Caco-2 (cell line): ENCODE measurements around the gene SREBF1. TPM values are rescaled to one million over a fixed set of nuclear protein-coding genes. Genes with fewer than 3 reads are reported as not detected.

Experiments
- BruUV-seq: library from RNA; stranded (reverse); fragments of 400-500 nt; replicated peaks from 2 replicates; lab custom pipeline; 2021; lab: Mats Ljungman, UMichigan
- CTCF ChIA-PET: fragments of 300-600 bp; sonication (Branson Sonifier 250); formaldehyde crosslinking; loops from one replicate; lab custom pipeline; 2022; ENCODE audit warnings: antibody characterized with exemption; lab: Charles Lee
- POLR2A ChIA-PET: fragments of 300-600 bp; sonication (Branson Sonifier 250); formaldehyde crosslinking; loops from one replicate; lab custom pipeline; 2022; ENCODE audit warnings: antibody characterized with exemption; lab: Charles Lee
- DNase-seq, 2 experiments: peaks; one replicate each; pipeline versions ENCODE4 v3.0.0 to v3.0.0-alpha.2; 2020 to 2022
- H3K27me3 ChIP-seq: replicated peaks from 2 replicates; pipeline ENCODE4 v1.6.0; 2011; ENCODE audit warnings: low read length; ENCODE audit not compliant: control insufficient read depth, insufficient read depth
- H3K36me3 ChIP-seq: 2 replicates; pipeline ENCODE4 v1.5.1; 2011; ENCODE audit warnings: low read length; ENCODE audit not compliant: control insufficient read depth, insufficient read depth
- H3K4me1 ChIP-seq: fragments of 250-450 bp; sonication (Bioruptor Pico); 2 replicates; pipeline ENCODE4 v1.5.1; 2020; ENCODE audit warnings: mild to moderate bottlenecking
- H3K4me3 ChIP-seq: 2 replicates; pipeline ENCODE4 v1.5.1; 2011; ENCODE audit warnings: low read depth, mild to moderate bottlenecking, control low read depth, low read length
- H3K9me3 ChIP-seq: fragments of 250-450 bp; sonication (Bioruptor Pico); 2 replicates; pipeline ENCODE4 v1.5.1; 2020; ENCODE audit warnings: mild to moderate bottlenecking, moderate library complexity
- H3K27ac Mint-ChIP-seq: one replicate; pipeline ENCODE4 v1.8.0; 2022; ENCODE audit warnings: mixed read lengths; ENCODE audit not compliant: unreplicated experiment
- H3K27me3 Mint-ChIP-seq: one replicate; pipeline ENCODE4 v1.8.0; 2022; ENCODE audit warnings: mixed read lengths; ENCODE audit not compliant: insufficient read depth, unreplicated experiment
- H3K36me3 Mint-ChIP-seq: one replicate; pipeline ENCODE4 v1.8.0; 2022; ENCODE audit warnings: mild to moderate bottlenecking, mixed read lengths; ENCODE audit not compliant: insufficient read depth, unreplicated experiment
- H3K4me1 Mint-ChIP-seq: one replicate; pipeline ENCODE4 v1.8.0; 2022; ENCODE audit warnings: low read depth, mixed read lengths; ENCODE audit not compliant: unreplicated experiment
- H3K4me3 Mint-ChIP-seq: one replicate; pipeline ENCODE4 v1.8.0; 2022; ENCODE audit warnings: mild to moderate bottlenecking, moderate library complexity, mixed read lengths; ENCODE audit not compliant: unreplicated experiment
- H3K9me3 Mint-ChIP-seq: one replicate; pipeline ENCODE4 v1.8.0; 2022; ENCODE audit warnings: mixed read lengths; ENCODE audit not compliant: unreplicated experiment
- CTCF ChIP-seq, 2 experiments: fragments of 200-600 bp in 1 of 2; IDR thresholded peaks; 1 replicate in 1 of 2; 2 replicates in 1 of 2; pipeline versions ENCODE4 v1.5.1 to v1.8.0; 2011 to 2022; ENCODE audit warnings: antibody characterized with exemption in 1 of 2, control low read depth in 1 of 2, inconsistent platforms in 1 of 2, low read depth in 1 of 2, low read length in 1 of 2, mild to moderate bottlenecking in 1 of 2, moderate library complexity in 1 of 2; ENCODE audit not compliant: insufficient read depth in 1 of 2, severe bottlenecking in 1 of 2, unreplicated experiment in 1 of 2
- intact Hi-C: fragments of 100-400 bp; cut with micrococcal nuclease; formaldehyde crosslinking; loops from one replicate; pipeline ENCODE4 v1.10.0; 2022; ENCODE audit not compliant: unreplicated experiment
- total RNA-seq: library from RNA; stranded (reverse); gene quantifications from 2 replicates; pipeline ENCODE4 v1.2.3, GENCODE V29; 2022

The SREBF1 gene
- total RNA-seq, 1 experiment from 2014 or later, result 118 TPM

- Histone ChIP-seq H3K27me3 (no peaks in the 10 kb centered on the region), H3K4me1 (peaks cover 10% of the 10 kb centered on the region), H3K9me3 (no peaks in the 10 kb centered on the region), H3K4me3 (no peak overlapping the region), H3K36me3 (peaks cover 7% of the 10 kb centered on the region)
- H3K4me3 Mint-ChIP-seq, result no peak overlapping the region
- peak overlapping the region; percentile 62 for H3K27ac Mint-ChIP-seq
- H3K27me3 Mint-ChIP-seq, result no peaks in the 10 kb centered on the region
- DNase-seq, result no peak
- intact Hi-C loops, result no loop called here
- no peaks in the 10 kb centered on the region for H3K4me1 Mint-ChIP-seq
- BruUV-seq, result no TSS peak
- no peak for TF ChIP-seq CTCF (IDR thresholded peaks at IDR 0.05; ENCODE audit: insufficient read depth in 1 of 2, low read depth in 1 of 2, low read length in 1 of 2, severe bottlenecking in 1 of 2, unreplicated experiment in 1 of 2)
- no peaks in the 10 kb centered on the region for H3K9me3 Mint-ChIP-seq
- ChIA-PET POLR2A (no interaction called here), CTCF (no interaction called here)
- peaks cover 84% of the 10 kb centered on the region for H3K36me3 Mint-ChIP-seq
Observed at GRCh38 chr17:17807440-17807839, 29.3 kb downstream of the SREBF1 start.

GRCh38 chr17:17806611-17807274, 30.0 kb downstream of the SREBF1 start:
- Mint-ChIP-seq H3K4me3 (no peak overlapping the region), H3K4me1 (no peaks in the 10 kb centered on the region), H3K27me3 (no peaks in the 10 kb centered on the region), H3K36me3 (peaks cover 84% of the 10 kb centered on the region), H3K9me3 (no peaks in the 10 kb centered on the region), H3K27ac (peak overlapping the region; percentile 62)
- ChIA-PET CTCF (no interaction called here), POLR2A (interaction anchor here (0.6 to 0.7 kb wide), 2 partner anchors 121 to 125 kb away, joined by 3 read pairs; no protein-coding TSS in a partner anchor)
- intact Hi-C loops, result no loop called here
- Histone ChIP-seq H3K4me1 (peaks cover 3% of the 10 kb centered on the region), H3K9me3 (no peaks in the 10 kb centered on the region), H3K27me3 (no peaks in the 10 kb centered on the region), H3K36me3 (peaks cover 6% of the 10 kb centered on the region), H3K4me3 (no peak overlapping the region)
- no TSS peak for BruUV-seq
- no peak for DNase-seq
- no peak for TF ChIP-seq CTCF (IDR thresholded peaks at IDR 0.05; ENCODE audit: insufficient read depth in 1 of 2, low read depth in 1 of 2, low read length in 1 of 2, severe bottlenecking in 1 of 2, unreplicated experiment in 1 of 2)

- H3K36me3 ChIP-seq, result peaks cover 3% of the 10 kb centered on the region
Observed at GRCh38 chr17:17806035-17806434, 30.8 kb downstream of the SREBF1 start.

More at GRCh38 chr17:17806035-17806434, 30.8 kb downstream of the SREBF1 start:
- POLR2A ChIA-PET, result interaction anchor here (0.6 kb wide), 1 partner anchor 120 kb away, joined by 3 read pairs; no protein-coding TSS in a partner anchor
- CTCF ChIA-PET, result interaction anchor here (0.6 kb wide), 1 partner anchor 85 kb away, joined by 3 read pairs; no protein-coding TSS in a partner anchor
- Histone ChIP-seq H3K9me3 (no peaks in the 10 kb centered on the region), H3K27me3 (no peaks in the 10 kb centered on the region), H3K4me1 (no peaks in the 10 kb centered on the region), H3K4me3 (no peak overlapping the region)
- H3K27ac Mint-ChIP-seq, result peak overlapping the region; percentile 62
- intact Hi-C loops, result no loop called here
- no peaks in the 10 kb centered on the region for H3K27me3 Mint-ChIP-seq
- no TSS peak for BruUV-seq
- no peaks in the 10 kb centered on the region for H3K9me3 Mint-ChIP-seq
- H3K36me3 Mint-ChIP-seq, result peaks cover 82% of the 10 kb centered on the region
- H3K4me1 Mint-ChIP-seq, result no peaks in the 10 kb centered on the region
- no peak overlapping the region for H3K4me3 Mint-ChIP-seq
- no peak for TF ChIP-seq CTCF (IDR thresholded peaks at IDR 0.05; ENCODE audit: insufficient read depth in 1 of 2, low read depth in 1 of 2, low read length in 1 of 2, severe bottlenecking in 1 of 2, unreplicated experiment in 1 of 2)
- no peak for DNase-seq
